Stimulated activated CD8-positive, alpha-beta memory T cell treated with anti-CD3 and anti-CD28 coated beads, Interleukin-4, amount 100 ng/mL, for 4 hours (primary cell): ENCODE data around the gene RIT2.
"Not testable (repeated sequence)": the region's sequence is repeated elsewhere in the genome, so short reads cannot be mapped to it uniquely, and the experiment has no call there.

Experiments
- DNase-seq, 2 donors: peaks; one replicate each; pipeline ENCODE4 v3.0.0-alpha.2; 2020; ENCODE audit warnings: low read depth in 2 of 2, low spot score in 1 of 2

RIT2 gene

GRCh38 chr18:42778024-42778423 is 337.5 kb downstream of the RIT2 start:
- DNase-seq: no peak

GRCh38 chr18:42773870-42774269 is 341.6 kb downstream of the RIT2 start:
- no peak for DNase-seq

- DNase-seq: no peak
These were observed 343.5 kb downstream of the RIT2 start for GRCh38 chr18:42771936-42772335.

DNA sequence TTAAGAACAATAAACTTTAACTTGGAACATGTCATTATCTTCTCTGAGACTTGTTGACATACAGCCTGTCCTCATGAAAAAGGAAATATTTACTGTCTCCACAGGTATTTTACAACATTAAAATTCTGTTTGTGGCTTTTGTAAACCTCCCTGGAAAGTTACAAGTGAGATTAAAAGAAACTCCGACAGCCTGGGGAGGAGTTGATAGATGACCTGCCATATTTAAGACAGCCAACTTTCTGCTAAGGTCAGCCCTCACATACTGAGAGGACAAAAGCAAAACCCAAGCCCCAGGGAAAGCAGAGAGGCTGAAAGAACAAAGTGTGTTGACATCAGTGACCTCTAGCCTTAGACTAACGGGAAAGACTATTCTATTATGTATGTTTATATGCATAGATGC is 350.2 kb downstream of the RIT2 start:
- DNase-seq: no peak

DNA sequence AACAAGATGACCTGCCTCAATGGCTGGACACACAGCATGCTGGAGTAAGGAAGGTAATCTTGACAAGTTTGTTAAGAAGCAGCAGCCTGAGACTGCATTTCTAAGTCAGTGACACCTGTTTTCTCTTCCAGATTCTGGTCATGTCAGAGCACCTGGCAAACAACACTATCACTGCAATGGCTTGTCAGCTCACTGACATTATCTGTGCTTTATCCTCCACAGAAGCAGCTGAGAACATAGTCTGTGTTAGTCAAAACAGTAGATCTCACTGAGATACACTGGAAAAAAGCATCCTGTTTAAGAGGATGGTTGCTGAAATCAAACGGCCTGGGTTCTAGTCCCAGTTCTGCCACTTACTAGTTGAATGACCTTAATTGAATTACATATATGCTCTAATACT is 355.2 kb downstream of the RIT2 start:
- no peak for DNase-seq

DNA sequence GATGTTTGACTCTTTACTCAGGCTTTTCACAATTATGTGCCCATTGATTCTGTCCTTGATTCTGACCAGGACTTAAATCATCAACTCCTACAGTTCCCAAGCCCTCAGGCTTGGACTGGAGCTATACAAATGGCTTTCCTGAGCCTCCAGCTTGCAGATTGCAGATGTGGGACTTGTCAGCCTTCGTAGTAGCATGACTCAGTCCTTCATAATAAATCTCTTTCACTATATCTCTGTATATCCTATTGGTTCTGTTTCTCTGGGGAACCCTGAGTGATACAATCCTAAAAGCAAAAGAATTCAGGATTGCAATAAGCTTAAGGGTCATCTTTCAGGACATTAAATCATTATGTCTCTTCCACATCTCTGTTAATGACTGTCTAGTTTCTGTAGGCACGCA is 356.6 kb downstream of the RIT2 start:
- no peak for DNase-seq

GRCh38 chr18:42756214-42756613 is 359.3 kb downstream of the RIT2 start:
- no peak for DNase-seq

DNA sequence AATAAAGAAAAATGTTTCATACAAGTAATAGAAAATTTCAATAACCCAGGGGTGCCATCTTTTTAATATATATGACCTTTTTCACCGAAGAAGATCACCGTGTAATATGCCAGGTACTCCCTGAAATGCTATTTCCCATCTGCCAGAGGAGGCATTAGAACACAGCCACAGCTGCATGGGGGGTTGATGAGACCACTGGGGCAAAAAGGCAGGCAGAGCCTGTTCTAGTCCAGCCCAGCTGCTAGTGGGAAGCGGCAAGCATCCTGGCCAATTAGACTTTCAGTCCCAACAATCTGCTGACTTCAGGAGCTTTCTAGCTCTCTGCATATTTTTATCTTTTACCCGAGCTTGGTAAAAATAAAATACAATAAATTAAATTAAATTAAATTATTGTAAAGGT is 362.6 kb downstream of the RIT2 start:
- no peak for DNase-seq

- no peak for DNase-seq
These were observed 368.7 kb downstream of the RIT2 start for GRCh38 chr18:42746794-42747193.

DNA sequence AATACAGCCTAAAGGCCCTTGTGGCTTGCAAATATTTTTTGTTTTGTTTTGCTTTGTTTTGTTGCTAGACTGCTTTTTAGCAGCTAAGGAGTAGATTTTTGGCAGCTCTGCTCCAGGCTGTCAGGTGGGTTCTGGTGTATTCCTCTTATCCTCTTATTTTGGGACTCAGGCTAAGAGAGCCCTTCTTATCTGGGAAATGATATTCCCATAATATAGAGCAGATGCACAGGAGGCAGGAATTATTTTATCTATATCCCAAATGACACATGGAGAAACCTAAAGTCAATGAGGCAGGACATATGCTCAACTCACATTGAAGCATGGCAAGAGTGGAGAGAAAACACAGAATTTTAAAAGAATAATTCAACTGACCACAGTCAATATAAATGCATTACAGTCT is 369.6 kb downstream of the RIT2 start:
- DNase-seq: no peak

GRCh38 chr18:42745171-42745570 is 370.3 kb downstream of the RIT2 start:
- no peak for DNase-seq

- no peak for DNase-seq
These were observed 371.9 kb downstream of the RIT2 start for GRCh38 chr18:42743373-42744138.

DNA sequence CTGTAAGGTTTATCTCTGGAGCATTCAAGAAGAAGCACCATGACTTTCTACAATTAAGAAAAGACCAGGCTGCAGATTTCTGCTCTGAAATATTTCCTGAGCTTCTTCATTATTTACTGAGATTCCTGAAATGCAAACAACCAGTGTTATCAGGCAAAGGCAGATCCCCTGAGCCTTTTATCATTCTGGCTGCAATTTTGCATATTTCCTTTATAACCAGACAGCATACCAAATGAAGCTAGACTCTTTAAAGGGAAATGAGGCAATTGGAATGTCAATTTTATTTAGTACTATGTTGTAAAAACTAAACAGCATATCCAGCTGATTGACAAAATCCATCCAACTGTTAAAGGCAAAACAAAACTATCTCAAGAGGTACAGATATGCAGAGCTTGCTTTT is 372.5 kb downstream of the RIT2 start:
- no peak for DNase-seq

GRCh38 chr18:42742474-42742873 is 373.0 kb downstream of the RIT2 start:
- no peak for DNase-seq

- not testable (repeated sequence) for DNase-seq
These were observed 373.6 kb downstream of the RIT2 start for GRCh38 chr18:42741805-42742347.

DNA sequence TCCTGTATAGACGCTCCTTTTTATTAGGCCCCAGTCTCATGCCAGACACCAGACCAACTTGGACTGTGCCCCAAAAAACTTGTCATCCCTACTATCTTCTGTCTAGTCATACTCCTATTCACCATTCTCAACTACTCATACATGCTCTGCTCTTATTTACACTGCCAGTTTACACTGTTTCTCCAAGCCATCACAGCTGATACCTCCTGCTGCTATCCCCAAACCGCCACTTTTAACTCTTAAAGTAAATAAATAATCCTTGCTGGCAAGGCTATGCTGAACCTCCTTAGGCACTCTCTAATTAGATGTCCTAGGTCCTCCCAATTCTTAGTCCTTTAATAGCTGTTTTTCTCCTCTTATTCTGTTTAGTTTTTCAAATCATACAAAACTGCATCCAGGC is 374.2 kb downstream of the RIT2 start:
- DNase-seq: not testable (repeated sequence)

- no peak for DNase-seq
These were observed 379.4 kb downstream of the RIT2 start for GRCh38 chr18:42736074-42736473.

GRCh38 chr18:42734520-42734919 is 381.0 kb downstream of the RIT2 start:
- no peak for DNase-seq

- no peak for DNase-seq
These were observed 385.2 kb downstream of the RIT2 start for GRCh38 chr18:42730272-42730671.

GRCh38 chr18:42719221-42719620 is 396.3 kb downstream of the RIT2 start:
- no peak for DNase-seq

DNA sequence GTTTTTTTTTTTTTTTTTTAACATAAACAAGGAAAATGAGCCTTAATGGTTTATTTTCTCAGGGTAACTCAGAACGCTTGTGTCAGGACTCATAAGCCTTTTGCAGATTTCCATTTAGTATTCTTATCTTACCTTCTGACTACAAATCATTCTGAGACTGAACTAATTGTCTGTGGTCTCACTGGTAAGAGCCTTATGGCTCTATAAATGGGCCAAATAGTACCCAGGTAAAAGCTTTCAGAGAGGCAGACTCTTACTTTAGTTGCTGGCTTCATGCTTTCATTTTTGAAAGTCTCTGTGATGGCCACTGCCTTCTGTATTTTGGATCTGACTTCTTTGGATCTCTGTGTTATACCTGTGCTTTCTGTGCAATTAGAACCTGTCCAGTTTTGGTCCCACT is 403.4 kb downstream of the RIT2 start:
- DNase-seq: no peak

- no peak for DNase-seq
These were observed 408.4 kb downstream of the RIT2 start for GRCh38 chr18:42707080-42707479.

DNA sequence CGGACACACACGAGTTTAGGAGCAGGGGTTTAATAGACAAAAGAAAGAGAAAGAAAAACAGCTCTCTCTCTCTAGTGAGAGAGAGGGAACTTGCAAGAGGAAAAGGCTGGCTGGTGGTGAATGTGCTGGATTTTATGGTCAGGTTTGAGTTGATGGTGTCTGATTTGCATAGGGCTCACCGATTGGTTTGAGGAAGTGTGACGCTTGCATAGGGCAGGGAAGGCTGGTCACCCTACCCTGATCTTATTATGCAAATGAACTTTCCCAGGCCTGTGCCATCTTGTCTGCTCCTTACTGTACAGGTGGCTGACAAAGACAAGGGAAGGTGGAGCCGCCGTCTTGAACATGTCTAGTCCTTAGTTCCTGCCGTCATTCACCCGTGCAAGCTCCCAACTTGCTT is 408.9 kb downstream of the RIT2 start:
- DNase-seq: no peak
